Psoas muscle (tissue), 8 donors: Measurements from ENCODE around the gene GTF2F1. TPM values are rescaled to one million over a fixed set of nuclear protein-coding genes. Genes with fewer than 3 reads are reported as not detected.
"Not testable (repeated sequence)": the region's sequence is repeated elsewhere in the genome, so short reads cannot be mapped to it uniquely, and the experiment has no call there.

ENCODE experiments used
- ATAC-seq, 4 donors: fragments of 200-7000 bp; cut with Tn5 transposase; one replicate each; pipeline ENCODE4 v1.9.1; 2020; ENCODE audit warnings: moderate library complexity in 3 of 4, mild to moderate bottlenecking in 2 of 4
- DNase-seq, 2 donors: peaks; one replicate each; pipeline ENCODE4 v3.0.0-alpha.2; 2020
- H3K27ac ChIP-seq: fragments of 200-600 bp; one replicate; pipeline ENCODE4 v1.8.0; 2022
- H3K27me3 ChIP-seq, 3 donors: fragments of 200-600 bp in 1 of 3; one replicate each; pipeline versions ENCODE4 v1.6.1 to v1.8.0; 2013 to 2022; ENCODE audit warnings: low read length in 2 of 3, mild to moderate bottlenecking in 2 of 3, moderate library complexity in 1 of 3; ENCODE audit not compliant: insufficient read depth in 3 of 3
- H3K36me3 ChIP-seq, 2 donors: fragments of 200-600 bp in 1 of 2; one replicate each; pipeline versions ENCODE4 v1.6.1 to v1.8.0; 2013 to 2022; ENCODE audit warnings: low read depth in 1 of 2, mild to moderate bottlenecking in 1 of 2, moderate library complexity in 1 of 2; ENCODE audit not compliant: insufficient read depth in 1 of 2
- H3K4me1 ChIP-seq: fragments of 200-600 bp; one replicate; pipeline ENCODE4 v1.8.0; 2022
- H3K4me3 ChIP-seq: fragments of 200-600 bp; one replicate; pipeline ENCODE4 v1.8.0; 2022; ENCODE audit warnings: mild to moderate bottlenecking
- H3K9me3 ChIP-seq: fragments of 200-600 bp; one replicate; pipeline ENCODE4 v1.8.0; 2022
- CTCF ChIP-seq: fragments of 200-600 bp; IDR thresholded peaks from one replicate; pipeline ENCODE4 v1.8.0; 2022; ENCODE audit warnings: antibody characterized with exemption
- WGBS, 3 donors: extraction: QIAGEN DNeasy Blood & Tissue Kit; methylation state at CpG; one replicate each; pipeline versions ENCODE4 v1.1.6 to v1.1.7; 2013; 5-methylcytosine and 5-hydroxymethylcytosine counted together
- intact Hi-C, 2 donors: fragments of 100-400 bp; cut with DNase I; formaldehyde crosslinking; loops; one replicate each; pipeline versions ENCODE4 v1.11.0 to v1.14.2; 2022
- polyA plus RNA-seq, 3 donors: library from polyadenylated mRNA; stranded (reverse); fragments of 200-250 nt; gene quantifications; one replicate each; pipeline ENCODE4 v1.2.3, GENCODE V29; 2013
- total RNA-seq, 4 donors: library from RNA; stranded (reverse); fragmentation: NEBNext Ultra II Directional in 2 of 4; extraction: Animal tissue kit (Norgen Biotek cat#: 25700) in 2 of 4; gene quantifications; one replicate each; pipeline versions ENCODE4 v1.2.1 to v1.2.4, GENCODE V29; 2021 to 2023
- donor health status: healthy with polysubstance abuse.
- donor health status: DM: no; HTN: no; CAD: no; lungs with moderate emphysema.
- donor health status: Bipolar disorder and iron deficiency.
- donor health status: healthy.
- donor health status: DM: yes; HTN: yes; CAD: no.
- donor health status: DM: no; HTN: no; CAD: no.
- donor health status: DM: no; HTN: no; CAD: no.
- donor health status: DM: yes; HTN: yes; CAD: no.

Gene GTF2F1
- total and polyA plus RNA-seq, 7 donors, result 23.7 to 60.0 (median 33.8) TPM

- no peak for TF ChIP-seq CTCF
- Histone ChIP-seq H3K27me3 (no peaks in the 10 kb centered on the region), H3K36me3 (peaks cover 0 to 16% of the 10 kb centered on the region in 2 donors), H3K27ac (no peak overlapping the region), H3K4me1 (peaks cover 6% of the 10 kb centered on the region), H3K9me3 (no peaks in the 10 kb centered on the region), H3K4me3 (no peak overlapping the region)
- DNase-seq (no peak), ATAC-seq (no peak)
- intact Hi-C loops, result loop anchor here in 1 of 2 donors (5.0 kb wide), 1 partner anchor 137 kb away; no protein-coding TSS in a partner anchor
- 86 to 90% (median 86%) methylated on average over 5 of the region's 5 CpGs for WGBS, 3 donors
Measured at GRCh38 chr19:6359568-6360341, 33.2 kb downstream of the GTF2F1 start.

GRCh38 chr19:6358003-6358402 lies 35.0 kb downstream of the GTF2F1 start:
- ATAC-seq, result peak; percentile 78 to 88 (median 80)
- intact Hi-C loops, result no loop called here
- Histone ChIP-seq H3K4me1 (peaks cover 6% of the 10 kb centered on the region), H3K4me3 (peak overlapping the region; percentile 41), H3K36me3 (no peaks in the 10 kb centered on the region), H3K27me3 (no peaks in the 10 kb centered on the region), H3K9me3 (no peaks in the 10 kb centered on the region), H3K27ac (peak overlapping the region; percentile 87)
- 10 to 27% (median 20%) methylated on average over 8 to 9 of the region's 9 CpGs for WGBS, 3 donors
- peak; percentile 50 to 82 for DNase-seq
- no peak for TF ChIP-seq CTCF

GRCh38 chr19:6357174-6357573 lies 35.8 kb downstream of the GTF2F1 start:
- H3K27me3 ChIP-seq, result peaks cover 0 to under 1% (median 0%) of the 10 kb centered on the region in 3 donors
- no peak overlapping the region for H3K4me3 ChIP-seq
- TF ChIP-seq CTCF, result no peak
- H3K27ac ChIP-seq, result peak overlapping the region; percentile 87
- 39 to 55% (median 43%) methylated on average over 14 of the region's 14 CpGs for WGBS, 3 donors
- intact Hi-C loops, result no loop called here
- H3K4me1 ChIP-seq, result no peaks in the 10 kb centered on the region
- ATAC-seq, result no peak
- no peaks in the 10 kb centered on the region for H3K36me3 ChIP-seq
- no peak for DNase-seq
- no peaks in the 10 kb centered on the region for H3K9me3 ChIP-seq

GRCh38 chr19:6355321-6356040 lies 37.5 kb downstream of the GTF2F1 start:
- DNase-seq, H3K9me3 ChIP-seq, H3K4me3 ChIP-seq, H3K27me3 ChIP-seq, intact Hi-C loops, H3K27ac ChIP-seq, H3K4me1 ChIP-seq, H3K36me3 ChIP-seq, ATAC-seq: not testable (repeated sequence)
- WGBS, 3 donors, result 90 to 93% (median 93%) methylated on average over 13 to 38 of the region's 46 CpGs

- no peak for ATAC-seq
- intact Hi-C loops, result no loop called here
- peak; percentile 36 for TF ChIP-seq CTCF
- no peak overlapping the region for H3K27ac ChIP-seq
- no peaks in the 10 kb centered on the region for H3K36me3 ChIP-seq
- no peak overlapping the region for H3K4me3 ChIP-seq
- DNase-seq, result no peak
- H3K4me1 ChIP-seq, result no peaks in the 10 kb centered on the region
- H3K9me3 ChIP-seq, result no peaks in the 10 kb centered on the region
- 50 to 62% (median 53%) methylated on average over 4 of the region's 4 CpGs for WGBS, 3 donors
- H3K27me3 ChIP-seq, result peaks cover 0 to 2% (median 0%) of the 10 kb centered on the region in 3 donors
Measured at GRCh38 chr19:6354098-6354674, 38.8 kb downstream of the GTF2F1 start.
